Spleen (tissue), 11 donors: ENCODE data around the gene SSBP3. TPM values are rescaled to one million over a fixed set of nuclear protein-coding genes. Genes with fewer than 3 reads are reported as not detected.
A peak's percentile ranks its signal among the peaks of the same experiment; 100 is the strongest.
"Not testable (repeated sequence)": the region's sequence is repeated elsewhere in the genome, so short reads cannot be mapped to it uniquely, and the experiment has no call there.

Experiments used
- DNase-seq: peaks from one replicate; pipeline ENCODE4 v3.0.0-alpha.2; 2020
- H3K27ac ChIP-seq, 8 donors: fragments of 200-600 bp; sonication (generic) in 7 of 8; 1 replicate in 4 of 8; 2 replicates in 4 of 8; pipeline versions ENCODE4 v1.5.0 to v1.8.0; 2016 to 2021; ENCODE audit warnings: inconsistent platforms in 4 of 8, mild to moderate bottlenecking in 4 of 8, moderate library complexity in 1 of 8
- H3K27me3 ChIP-seq, 7 donors: fragments of 200-600 bp; sonication (generic) in 6 of 7; replicated peaks in 1 of 7; 1 replicate in 4 of 7; 2 replicates in 3 of 7; pipeline versions ENCODE4 v1.5.0 to v1.8.0; 2016 to 2021; ENCODE audit warnings: inconsistent platforms in 3 of 7, mild to moderate bottlenecking in 1 of 7
- H3K36me3 ChIP-seq, 6 donors: fragments of 200-600 bp; sonication (generic) in 5 of 6; 1 replicate in 4 of 6; 2 replicates in 2 of 6; pipeline versions ENCODE4 v1.5.0 to v1.8.0; 2016 to 2021; ENCODE audit warnings: inconsistent platforms in 2 of 6
- H3K4me1 ChIP-seq, 6 donors: fragments of 200-600 bp; sonication (generic) in 5 of 6; 1 replicate in 3 of 6; 2 replicates in 3 of 6; pipeline versions ENCODE4 v1.5.0 to v1.8.0; 2016 to 2021; ENCODE audit warnings: inconsistent platforms in 3 of 6
- H3K4me3 ChIP-seq, 8 donors: fragments of 200-600 bp; sonication (generic) in 7 of 8; 1 replicate in 4 of 8; 2 replicates in 4 of 8; pipeline versions ENCODE4 v1.5.0 to v1.8.0; 2016 to 2021; ENCODE audit warnings: inconsistent platforms in 4 of 8, mild to moderate bottlenecking in 4 of 8, moderate library complexity in 2 of 8
- H3K9me3 ChIP-seq, 8 donors: fragments of 200-600 bp; sonication (generic) in 7 of 8; 1 replicate in 4 of 8; 2 replicates in 4 of 8; pipeline versions ENCODE4 v1.5.0 to v1.8.0; 2016 to 2021; ENCODE audit warnings: inconsistent platforms in 4 of 8
- CTCF ChIP-seq, 11 experiments: fragments of 200-600 bp in 7 of 11; fragments of 450-650 bp in 4 of 11; sonication (generic) in 4 of 11; IDR thresholded peaks in 8 of 11; conservative IDR thresholded peaks in 3 of 11; 1 replicate in 7 of 11; 2 replicates in 4 of 11; pipeline versions ENCODE4 v1.4.0 to v1.8.0; 2016 to 2021; ENCODE audit warnings: antibody characterized with exemption in 11 of 11, inconsistent platforms in 4 of 11, mild to moderate bottlenecking in 1 of 11
- POLR2A ChIP-seq, 3 donors: fragments of 450-650 bp; IDR thresholded peaks; one replicate each; pipeline ENCODE4 v1.5.1; 2017; ENCODE audit warnings: antibody characterized with exemption in 3 of 3, mild to moderate bottlenecking in 1 of 3
- POLR2AphosphoS5 ChIP-seq, 3 donors: sonication (generic); formaldehyde crosslinking; IDR thresholded peaks; one replicate each; pipeline ENCODE4 v1.5.1; 2017; ENCODE audit warnings: antibody characterized with exemption in 3 of 3
- WGBS, 5 donors: extraction: QIAGEN DNeasy Blood & Tissue Kit in 3 of 5; methylation state at CpG; one replicate each; pipeline versions ENCODE4 v1.1.5 to v1.1.7; 2013 to 2018; 5-methylcytosine and 5-hydroxymethylcytosine counted together
- intact Hi-C: fragments of 100-400 bp; cut with DNase I; formaldehyde crosslinking; loops from one replicate; pipeline ENCODE4 v1.15.0; 2023; ENCODE audit warnings: low total_unique reads
- polyA plus RNA-seq, 3 donors: library from polyadenylated mRNA; stranded (reverse); fragments of 200-250 nt; gene quantifications; one replicate each; pipeline ENCODE4 v1.2.1, GENCODE V29; 2013
- total RNA-seq, 7 donors: library from RNA; depleted of rRNA in 3 of 7; stranded (reverse); fragments of >200 nt in 3 of 7; fragmentation: NEBNext Ultra II Directional in 4 of 7; extraction: Animal tissue kit (Norgen Biotek cat#: 25700) in 4 of 7; gene quantifications; one replicate each; pipeline versions ENCODE4 v1.1.0 to v1.2.1, GENCODE V29; 2016 to 2021
- donor health status: healthy with polysubstance abuse.
- donor health status: DM: no; HTN: no; CAD: no; lungs with moderate emphysema.
- donor health status: DM: no; HTN: no; CAD: no.
- donor health status: Bipolar disorder and iron deficiency.
- donor health status: healthy.
- donor health status: DM: no; HTN: no; CAD: no.
- donor health status: DM: yes; HTN: yes; CAD: no.

SSBP3 gene
- total and polyA plus RNA-seq, 10 donors, result 14.4 to 73.5 (median 26.3) TPM

DNA sequence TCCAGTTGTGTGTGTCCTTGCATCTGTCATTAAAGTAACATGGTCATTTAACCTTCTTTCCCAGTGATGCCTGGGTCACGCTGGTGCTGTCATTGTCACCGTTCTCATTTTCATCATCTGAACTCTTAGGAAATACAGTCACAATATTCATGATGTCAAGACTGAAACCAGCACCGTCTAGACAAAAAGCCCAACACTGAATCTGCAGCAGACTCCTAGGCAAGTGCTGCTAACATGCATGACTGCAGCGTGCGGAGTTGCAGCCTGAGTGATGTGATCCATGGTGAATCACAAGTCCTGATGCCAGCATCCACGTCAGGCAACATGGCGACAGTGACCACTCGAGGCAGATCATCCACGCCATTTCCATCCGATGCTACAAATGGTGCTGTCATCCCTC lies 168.6 kb downstream of the SSBP3 start:
- intact Hi-C loops, result no loop called here
- H3K9me3 ChIP-seq, result no peaks in the 10 kb centered on the region
- no peak for TF ChIP-seq POLR2A (IDR thresholded peaks at IDR 0.05)
- DNase-seq, result no peak
- 89 to 94% (median 91%) methylated on average over 10 of the region's 10 CpGs for WGBS, 5 donors
- no peaks in the 10 kb centered on the region for H3K27me3 ChIP-seq
- H3K4me3 ChIP-seq, result no peak overlapping the region
- peaks cover 0 to 18% (median 4%) of the 10 kb centered on the region in 6 donors for H3K4me1 ChIP-seq
- H3K36me3 ChIP-seq, result peaks cover 0 to 76% (median 25%) of the 10 kb centered on the region in 6 donors
- no peak overlapping the region for H3K27ac ChIP-seq

GRCh38 chr1:54234284-54234683 lies 171.9 kb downstream of the SSBP3 start:
- Histone ChIP-seq H3K27ac (no peak overlapping the region), H3K4me3 (no peak overlapping the region), H3K36me3 (peaks cover 0 to 48% (median 20%) of the 10 kb centered on the region in 6 donors), H3K27me3 (no peaks in the 10 kb centered on the region), H3K9me3 (no peaks in the 10 kb centered on the region), H3K4me1 (peaks cover 0 to 22% (median 4%) of the 10 kb centered on the region in 6 donors)
- 42 to 67% (median 61%) methylated on average over 2 of the region's 2 CpGs for WGBS, 5 donors
- TF ChIP-seq POLR2A (IDR thresholded peaks at IDR 0.05), result no peak
- no peak for TF ChIP-seq POLR2AphosphoS5 (IDR thresholded peaks at IDR 0.05)
- no peak for TF ChIP-seq CTCF (IDR thresholded peaks at IDR 0.05 in 8 of 11, conservative IDR thresholded peaks at IDR 0.05 in 3 of 11)
- intact Hi-C loops, result no loop called here
- no peak for DNase-seq

GRCh38 chr1:54233196-54233595 lies 173.0 kb downstream of the SSBP3 start:
- H3K9me3 ChIP-seq, DNase-seq, H3K4me3 ChIP-seq, intact Hi-C loops, H3K27ac ChIP-seq, H3K27me3 ChIP-seq: not testable (repeated sequence)
- 86 to 97% (median 94%) methylated on average over 10 to 33 of the region's 33 CpGs for WGBS, 5 donors
- Histone ChIP-seq H3K4me1 (peaks cover 0 to 19% (median 7%) of the 10 kb centered on the region in 6 donors), H3K36me3 (peaks cover 0 to 46% (median 15%) of the 10 kb centered on the region in 6 donors)

DNA sequence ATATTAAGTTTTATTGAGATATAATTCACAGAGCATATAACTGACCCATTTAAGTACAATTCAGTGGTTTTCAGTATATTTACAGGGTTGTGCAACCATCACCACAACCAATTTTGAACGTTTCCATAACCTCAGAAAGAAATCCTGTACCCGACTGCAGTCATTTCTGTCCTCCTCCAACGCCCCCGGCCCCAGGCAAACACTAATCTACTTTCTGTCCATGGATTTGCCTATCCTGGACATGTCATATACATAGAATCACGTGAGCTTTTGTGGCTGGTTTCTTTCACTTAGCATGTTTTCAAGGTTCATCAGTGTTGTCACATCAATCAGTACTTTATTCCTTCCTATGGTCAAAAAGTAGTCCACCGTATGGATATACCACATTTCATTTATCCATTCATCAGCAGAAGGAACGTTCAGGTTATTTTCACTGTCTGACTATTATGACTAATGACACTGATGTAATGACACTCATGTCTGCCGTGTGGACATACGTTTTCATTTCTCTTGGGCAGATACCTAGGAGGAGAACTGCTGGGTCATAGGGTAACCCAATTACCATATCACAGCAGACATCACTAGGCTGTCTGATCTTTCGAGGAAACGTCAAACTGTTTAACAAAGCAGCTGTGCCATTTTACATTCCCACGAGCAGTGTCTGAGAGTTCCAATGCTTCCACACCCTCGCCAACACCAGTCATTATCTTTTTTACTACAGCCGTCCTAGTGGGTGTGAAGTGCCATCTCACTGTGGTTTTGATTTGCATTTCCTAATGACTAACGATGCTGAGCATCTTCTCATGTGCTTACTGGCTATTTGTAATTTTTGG lies 175.5 kb downstream of the SSBP3 start:
- intact Hi-C loops, result no loop called here
- Histone ChIP-seq H3K27ac (no peak overlapping the region), H3K36me3 (peaks cover 0 to 45% (median 3%) of the 10 kb centered on the region in 6 donors), H3K4me3 (no peak overlapping the region), H3K9me3 (no peaks in the 10 kb centered on the region), H3K4me1 (peaks cover 0 to 19% (median 7%) of the 10 kb centered on the region in 6 donors), H3K27me3 (no peaks in the 10 kb centered on the region)
- peak; percentile 24 for DNase-seq
- no peak for TF ChIP-seq CTCF (IDR thresholded peaks at IDR 0.05 in 8 of 11, conservative IDR thresholded peaks at IDR 0.05 in 3 of 11)
- TF ChIP-seq POLR2AphosphoS5 (IDR thresholded peaks at IDR 0.05), result no peak
- TF ChIP-seq POLR2A (IDR thresholded peaks at IDR 0.05), result no peak
- WGBS, 5 donors, result 46 to 71% (median 60%) methylated on average over 15 of the region's 15 CpGs

- Histone ChIP-seq H3K4me3 (no peak overlapping the region), H3K4me1 (peaks cover 0 to 19% (median 7%) of the 10 kb centered on the region in 6 donors), H3K27me3 (no peaks in the 10 kb centered on the region), H3K9me3 (no peaks in the 10 kb centered on the region), H3K36me3 (peaks cover 0 to 54% (median 7%) of the 10 kb centered on the region in 6 donors), H3K27ac (peak overlapping the region in 1 of 8 donors; percentile 6)
- WGBS, 5 donors, result 49 to 64% (median 54%) methylated on average over 10 to 11 of the region's 11 CpGs
- DNase-seq, result peak; percentile 63
- TF ChIP-seq POLR2A (IDR thresholded peaks at IDR 0.05) (no peak), CTCF (IDR thresholded peaks at IDR 0.05 in 8 of 11, conservative IDR thresholded peaks at IDR 0.05 in 3 of 11) (no peak), POLR2AphosphoS5 (IDR thresholded peaks at IDR 0.05) (peak in 1 of 3 donors; percentile 50)
- intact Hi-C loops, result no loop called here
Observed at GRCh38 chr1:54229281-54229891, 176.8 kb downstream of the SSBP3 start.
